Right lobe of liver (tissue), 6 donors: ENCODE results near the gene NEDD4L. TPM values are rescaled to one million over a fixed set of nuclear protein-coding genes. Genes with fewer than 3 reads are reported as not detected.

Experiments used
- ATAC-seq, 4 donors: fragments of 200-7000 bp; cut with Tn5 transposase; one replicate each; pipeline ENCODE4 v1.9.1; 2020; ENCODE audit warnings: mild to moderate bottlenecking in 4 of 4, moderate library complexity in 4 of 4
- DNase-seq, 3 donors: peaks; one replicate each; pipeline ENCODE4 v3.0.0-alpha.2; 2020
- H3K27ac ChIP-seq, 3 donors: fragments of 200-600 bp; one replicate each; pipeline ENCODE4 v1.8.0; 2022
- H3K27me3 ChIP-seq, 2 donors: fragments of 200-600 bp; one replicate each; pipeline ENCODE4 v1.8.0; 2022
- H3K36me3 ChIP-seq, 4 donors: fragments of 200-600 bp; sonication (generic) in 1 of 4; one replicate each; pipeline versions ENCODE4 v1.5.1 to v1.8.0; 2017 to 2022; ENCODE audit warnings: control low read depth in 1 of 4
- H3K4me1 ChIP-seq, 4 donors: fragments of 200-600 bp; sonication (generic) in 1 of 4; one replicate each; pipeline versions ENCODE4 v1.5.1 to v1.8.0; 2017 to 2022; ENCODE audit warnings: control low read depth in 1 of 4
- H3K4me3 ChIP-seq, 3 donors: fragments of 200-600 bp; one replicate each; pipeline ENCODE4 v1.8.0; 2022
- H3K9me3 ChIP-seq, 4 donors: fragments of 200-600 bp; sonication (generic) in 1 of 4; one replicate each; pipeline versions ENCODE4 v1.5.1 to v1.8.0; 2017 to 2022; ENCODE audit warnings: control low read depth in 1 of 4
- POLR2A ChIP-seq: fragments of 450-650 bp; IDR thresholded peaks from one replicate; pipeline ENCODE4 v1.6.1; 2017; ENCODE audit warnings: antibody characterized with exemption, mild to moderate bottlenecking
- WGBS: methylation state at CpG from one replicate; pipeline ENCODE4 v1.1.6; 2018; ENCODE audit warnings: low coverage, low lambda C conversion rate; ENCODE audit not compliant: insufficient coverage; ENCODE audit errors: missing lambda C conversion rate; 5-methylcytosine and 5-hydroxymethylcytosine counted together
- intact Hi-C, 2 donors: fragments of 100-400 bp; cut with DNase I; formaldehyde crosslinking; loops; one replicate each; pipeline versions ENCODE4 v1.11.2 to v1.14.1; 2022
- microRNA counts: library from miRNA; unstranded; fragments of <30 nt; microRNA quantifications from one replicate; lab custom pipeline; 2016
- microRNA-seq, 2 donors: library from miRNA; unstranded; fragments of <30 nt; microRNA quantifications; one replicate each; pipeline ENCODE4, GENCODE V29; 2019 to 2020
- small RNA-seq, 2 experiments: library from RNA; depleted of rRNA; stranded (forward); fragments of <200 nt; gene quantifications; one replicate each; pipeline ENCODE3, GENCODE V24; 2016
- total RNA-seq, 6 experiments: library from RNA; depleted of rRNA in 2 of 6; stranded (reverse); fragments of >200 nt in 2 of 6; fragmentation: NEBNext Ultra II Directional in 3 of 6; extraction: Animal tissue kit (Norgen Biotek cat#: 25700) in 3 of 6; gene quantifications; one replicate each; pipeline versions ENCODE4 v1.1.0 to v1.2.4, GENCODE V29; 2016 to 2023
- TF ChIP-seq, protein P1 (sequence below), 4 donors: fragments of 200-600 bp in 3 of 4; fragments of 450-650 bp in 1 of 4; IDR thresholded peaks; one replicate each; pipeline versions ENCODE4 v1.5.1 to v1.8.0; 2016 to 2022; ENCODE audit warnings: antibody characterized with exemption in 4 of 4, mild to moderate bottlenecking in 2 of 4
- donor health status: DM: no; HTN: yes; CAD: no.
- donor health status: DM: no; HTN: no; CAD: no.
- donor health status: DM: no; HTN: no; CAD: no.
- donor health status: DM: no; HTN: yes; CAD: no.
- donor health status: DM: no; HTN: yes; CAD: no.

Gene NEDD4L
- total RNA-seq, 6 experiments from 2014 or later = 21.5 to 41.0 (median 33.2) TPM

GRCh38 chr18:58443671-58444070 is 399.6 kb downstream of the NEDD4L start:
- H3K4me3 ChIP-seq = peak overlapping the region in 2 of 3 donors; percentile 64 to 73
- no peaks in the 10 kb centered on the region for H3K27me3 ChIP-seq
- H3K27ac ChIP-seq = peak overlapping the region; percentile 91 to 98 (median 97)
- peaks cover 0 to 23% (median 7%) of the 10 kb centered on the region in 4 donors for H3K36me3 ChIP-seq
- peak in 1 of 3 donors; percentile 69 for DNase-seq
- TF ChIP-seq POLR2A = peak; percentile 43
- TF ChIP-seq, protein P1, sequence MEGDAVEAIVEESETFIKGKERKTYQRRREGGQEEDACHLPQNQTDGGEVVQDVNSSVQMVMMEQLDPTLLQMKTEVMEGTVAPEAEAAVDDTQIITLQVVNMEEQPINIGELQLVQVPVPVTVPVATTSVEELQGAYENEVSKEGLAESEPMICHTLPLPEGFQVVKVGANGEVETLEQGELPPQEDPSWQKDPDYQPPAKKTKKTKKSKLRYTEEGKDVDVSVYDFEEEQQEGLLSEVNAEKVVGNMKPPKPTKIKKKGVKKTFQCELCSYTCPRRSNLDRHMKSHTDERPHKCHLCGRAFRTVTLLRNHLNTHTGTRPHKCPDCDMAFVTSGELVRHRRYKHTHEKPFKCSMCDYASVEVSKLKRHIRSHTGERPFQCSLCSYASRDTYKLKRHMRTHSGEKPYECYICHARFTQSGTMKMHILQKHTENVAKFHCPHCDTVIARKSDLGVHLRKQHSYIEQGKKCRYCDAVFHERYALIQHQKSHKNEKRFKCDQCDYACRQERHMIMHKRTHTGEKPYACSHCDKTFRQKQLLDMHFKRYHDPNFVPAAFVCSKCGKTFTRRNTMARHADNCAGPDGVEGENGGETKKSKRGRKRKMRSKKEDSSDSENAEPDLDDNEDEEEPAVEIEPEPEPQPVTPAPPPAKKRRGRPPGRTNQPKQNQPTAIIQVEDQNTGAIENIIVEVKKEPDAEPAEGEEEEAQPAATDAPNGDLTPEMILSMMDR (IDR thresholded peaks at IDR 0.05) = no peak
- intact Hi-C loops = no loop called here
- H3K4me1 ChIP-seq = peaks cover 0 to 9% (median 3%) of the 10 kb centered on the region in 4 donors
- 34% methylated on average over 6 of the region's 6 CpGs for WGBS
- ATAC-seq = peak; percentile 2 to 24 (median 17)
- H3K9me3 ChIP-seq = no peaks in the 10 kb centered on the region

GRCh38 chr18:58446391-58447060 is 402.5 kb downstream of the NEDD4L start:
- Histone ChIP-seq H3K4me1 (no peaks in the 10 kb centered on the region), H3K27ac (peak overlapping the region; percentile 91 to 98 (median 97)), H3K27me3 (no peaks in the 10 kb centered on the region), H3K4me3 (peak overlapping the region; percentile 28 to 73 (median 64)), H3K36me3 (peaks cover 0 to 36% (median 11%) of the 10 kb centered on the region in 4 donors), H3K9me3 (no peaks in the 10 kb centered on the region)
- DNase-seq (no peak), ATAC-seq (no peak)
- peak; percentile 71 for TF ChIP-seq POLR2A
- TF ChIP-seq, protein P1 (IDR thresholded peaks at IDR 0.05) = no peak
- intact Hi-C loops = loop anchor here (5.0 kb wide), 2 partner anchors 34 to 44 kb away; no protein-coding TSS in a partner anchor
- 20% methylated on average over 9 of the region's 11 CpGs for whole genome bisulfite sequencing

- H3K4me1 ChIP-seq = no peaks in the 10 kb centered on the region
- H3K9me3 ChIP-seq = no peaks in the 10 kb centered on the region
- ATAC-seq = no peak
- intact Hi-C loops = loop anchor here (5.0 kb wide), 2 partner anchors 35 to 45 kb away; no protein-coding TSS in a partner anchor
- H3K4me3 ChIP-seq = peak overlapping the region; percentile 28 to 73 (median 64)
- H3K36me3 ChIP-seq = peaks cover 0 to 36% (median 11%) of the 10 kb centered on the region in 4 donors
- DNase-seq = no peak
- 40% methylated on average over 9 of the region's 9 CpGs for WGBS
- H3K27ac ChIP-seq = peak overlapping the region; percentile 91 to 98 (median 97)
- TF ChIP-seq, protein P1 (IDR thresholded peaks at IDR 0.05) = no peak
- peak; percentile 35 for TF ChIP-seq POLR2A
- H3K27me3 ChIP-seq = no peaks in the 10 kb centered on the region
These were observed 403.5 kb downstream of the NEDD4L start for GRCh38 chr18:58447402-58448095.

DNA sequence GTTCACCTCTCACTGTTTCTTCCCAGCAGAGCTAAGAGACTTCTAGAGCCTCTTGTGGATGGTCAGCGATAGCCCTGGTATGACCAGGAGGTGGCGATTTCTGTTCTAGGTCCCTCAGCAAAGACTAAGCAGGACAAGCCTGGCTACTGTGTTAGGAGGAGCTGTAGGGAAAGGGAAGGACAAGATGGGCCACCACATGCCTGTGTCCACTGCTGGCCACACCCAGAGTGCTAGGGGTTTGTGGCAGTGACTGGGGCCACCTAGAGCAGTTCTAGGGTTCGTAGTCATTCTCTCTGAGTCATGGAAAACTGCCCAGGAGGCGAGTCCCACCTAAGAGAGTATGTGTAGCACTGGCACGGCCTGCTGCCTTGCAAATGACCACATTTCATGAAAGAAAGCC is 405.4 kb downstream of the NEDD4L start:
- DNase-seq (no peak), ATAC-seq (no peak)
- Histone ChIP-seq H3K27ac (peak overlapping the region; percentile 25 to 98 (median 97)), H3K27me3 (no peaks in the 10 kb centered on the region), H3K4me1 (no peaks in the 10 kb centered on the region), H3K36me3 (peaks cover 0 to 36% (median 11%) of the 10 kb centered on the region in 4 donors), H3K9me3 (no peaks in the 10 kb centered on the region), H3K4me3 (peak overlapping the region in 2 of 3 donors; percentile 64 to 73)
- peak; percentile 43 for TF ChIP-seq POLR2A
- TF ChIP-seq, protein P1 (IDR thresholded peaks at IDR 0.05) = no peak
- WGBS = 13% methylated on average over 5 of the region's 5 CpGs
- intact Hi-C loops = loop anchor here (5.0 kb wide), 2 partner anchors 37 to 47 kb away; no protein-coding TSS in a partner anchor

MicroRNA genes within 50 kb of the gene (microRNA counts, 767-probe panel; counts per million panel counts)
- 22,235 counts per million, percentile 100 among the panel's probes with 10 or more counts for microRNA hsa-miR-122-5p (lab: Ali Mortazavi, UCI)

Small RNAs within 50 kb of the gene (microRNA-seq; reads per million reads assigned to microRNA genes)
- gene MIR3591 = 0 reads per million in 2 donors

Small RNAs within 50 kb of the gene (small RNA-seq; reads per million reads assigned to genes)
- gene HMGN1P30 (0 reads per million in 2 experiments), gene MIR3591 (0 reads per million in 2 experiments)

Other genes starting within 250 kb of the NEDD4L start
- gene ATP8B1, start 240.9 kb upstream of the NEDD4L start, total RNA-seq = 10 to 100 TPM in 5 of 6 experiments, 1 to 10 TPM in 1; 9.0 to 18.4 (median 17.1) TPM